Measurements from ENCODE around the gene PON3. TPM values are rescaled to one million over a fixed set of nuclear protein-coding genes. Genes with fewer than 3 reads are reported as not detected.

The PON3 gene
- total and polyA plus RNA-seq, 2 of the 4 experiments (the other 2 are of a cell fraction): not detected

DNA sequence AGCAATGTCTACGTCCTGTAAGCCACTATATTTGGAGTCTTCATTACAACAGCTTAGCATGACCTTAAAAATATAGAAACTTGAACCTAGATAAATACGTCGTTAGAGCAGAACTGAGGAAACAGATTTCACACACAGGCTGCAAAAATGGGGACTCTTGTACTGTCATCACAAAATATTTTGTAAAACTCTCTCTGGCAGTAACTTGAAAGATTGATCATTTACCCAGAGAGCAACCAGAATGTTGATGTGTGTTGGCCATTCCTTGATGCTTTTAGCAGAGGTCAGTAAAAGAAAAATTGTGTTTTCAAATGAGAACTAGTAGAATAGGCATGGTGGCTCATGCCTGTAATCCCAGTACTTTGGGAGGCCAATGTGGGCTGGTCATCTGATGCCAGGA, 57.3 kb downstream of the PON3 start:
- Histone ChIP-seq H3K4me2 (ENCODE audit: low read depth, low read length) (no peak overlapping the region), H4K91ac (ENCODE audit: insufficient read depth, low read depth, low read length) (no peak overlapping the region), H3K4me1 (ENCODE audit: control insufficient read depth, insufficient read depth, low read length) (no peaks in the 10 kb centered on the region), H3K23ac (ENCODE audit: low read depth, low read length) (no peak overlapping the region), H2BK15ac (ENCODE audit: low read depth, low read length) (no peak overlapping the region), H4K20me1 (ENCODE audit: insufficient read depth, low read length) (no peaks in the 10 kb centered on the region), H3K27me3 (ENCODE audit: control insufficient read depth, insufficient read depth, low read length) (no peaks in the 10 kb centered on the region), H3K4me3 (ENCODE audit: insufficient read depth, low read depth, low read length) (no peak overlapping the region), H3K9me1 (ENCODE audit: insufficient read depth, low read length) (no peaks in the 10 kb centered on the region), H4K8ac (ENCODE audit: low read depth in 2 of 2, low read length in 2 of 2) (no peak overlapping the region), H3K56ac (ENCODE audit: extremely low read depth, insufficient read depth, low read length) (no peak overlapping the region), H2AFZ (replicated peaks; ENCODE audit: low read length, poor library complexity) (no peak overlapping the region), H3K4ac (ENCODE audit: low read depth, low read length) (no peak overlapping the region), H4K5ac (ENCODE audit: low read depth, low read length) (no peak overlapping the region), H3K18ac (ENCODE audit: low read depth, low read length) (no peak overlapping the region), H3K9me3 (ENCODE audit: control insufficient read depth, insufficient read depth, low read length) (no peaks in the 10 kb centered on the region), H3K79me1 (ENCODE audit: low read depth in 1 of 2, low read length in 2 of 2) (no peaks in the 10 kb centered on the region), H3K9ac (ENCODE audit: low read depth, low read length) (no peak overlapping the region), H3K27ac (ENCODE audit: insufficient read depth, low read length) (no peak overlapping the region), H3K36me3 (ENCODE audit: control insufficient read depth, insufficient read depth, low read length) (no peaks in the 10 kb centered on the region), H3K14ac (replicated peaks; ENCODE audit: low read depth, low read length) (no peak overlapping the region), H2BK5ac (ENCODE audit: low read depth, low read length, poor library complexity, severe bottlenecking) (no peak overlapping the region), H2BK20ac (ENCODE audit: low read depth, low read length) (no peak overlapping the region), H2AK5ac (ENCODE audit: low read depth, low read length) (no peak overlapping the region), H2BK120ac (ENCODE audit: low read depth, low read length) (no peak overlapping the region), H2AK9ac (replicated peaks; ENCODE audit: low read depth, low read length, poor library complexity) (no peak overlapping the region)
- BruUV-seq (replicated peaks): no TSS peak
- ChIA-PET POLR2A (ENCODE audit: unreplicated experiment) (no interaction called here), CTCF (no interaction called here)
- intact Hi-C loops (cut with micrococcal nuclease) (no loop called here), in situ Hi-C loops (cut with MboI; ENCODE audit: low sequenced_read_pairs) (no loop called here), dilution Hi-C loops (cut with HindIII; ENCODE audit: low sequenced_read_pairs, unreplicated experiment) (no loop called here)
- no peak for ATAC-seq (ENCODE audit: low read depth)
- no CpG with 5 or more reads among the region's 3 CpGs for WGBS, 2 experiments (ENCODE audit: extremely low coverage in 2 of 2, insufficient read length in 1 of 2)
- no peak for DNase-seq
- TF ChIP-seq CHD1 (IDR thresholded peaks at IDR 0.05; ENCODE audit: low read depth, low read length) (no peak), RCOR1 (IDR thresholded peaks at IDR 0.05; ENCODE audit: insufficient replicate concordance, low read length) (no peak), NFE2L2 (IDR thresholded peaks at IDR 0.05; ENCODE audit: low read depth, low read length) (no peak), CEBPB (IDR thresholded peaks at IDR 0.05; ENCODE audit: low read depth, low read length) (no peak), MXI1 (IDR thresholded peaks at IDR 0.05; ENCODE audit: borderline replicate concordance, low read depth, low read length) (no peak), RAD21 (IDR thresholded peaks at IDR 0.05; ENCODE audit: low read length) (no peak), MAFK (IDR thresholded peaks at IDR 0.05; ENCODE audit: low read depth, low read length) (no peak), BHLHE40 (IDR thresholded peaks at IDR 0.05; ENCODE audit: low read depth, low read length) (no peak), SMC3 (IDR thresholded peaks at IDR 0.05; ENCODE audit: low read depth, low read length) (no peak), FOS (IDR thresholded peaks at IDR 0.05; ENCODE audit: low read depth, low read length) (no peak), POLR2A (IDR thresholded peaks at IDR 0.05; ENCODE audit: low read depth, low read length) (no peak)
- TF ChIP-seq, protein P1, sequence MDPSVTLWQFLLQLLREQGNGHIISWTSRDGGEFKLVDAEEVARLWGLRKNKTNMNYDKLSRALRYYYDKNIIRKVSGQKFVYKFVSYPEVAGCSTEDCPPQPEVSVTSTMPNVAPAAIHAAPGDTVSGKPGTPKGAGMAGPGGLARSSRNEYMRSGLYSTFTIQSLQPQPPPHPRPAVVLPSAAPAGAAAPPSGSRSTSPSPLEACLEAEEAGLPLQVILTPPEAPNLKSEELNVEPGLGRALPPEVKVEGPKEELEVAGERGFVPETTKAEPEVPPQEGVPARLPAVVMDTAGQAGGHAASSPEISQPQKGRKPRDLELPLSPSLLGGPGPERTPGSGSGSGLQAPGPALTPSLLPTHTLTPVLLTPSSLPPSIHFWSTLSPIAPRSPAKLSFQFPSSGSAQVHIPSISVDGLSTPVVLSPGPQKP (IDR thresholded peaks at IDR 0.05; ENCODE audit: borderline replicate concordance, low read depth, low read length): no peak
- TF ChIP-seq, protein P2, sequence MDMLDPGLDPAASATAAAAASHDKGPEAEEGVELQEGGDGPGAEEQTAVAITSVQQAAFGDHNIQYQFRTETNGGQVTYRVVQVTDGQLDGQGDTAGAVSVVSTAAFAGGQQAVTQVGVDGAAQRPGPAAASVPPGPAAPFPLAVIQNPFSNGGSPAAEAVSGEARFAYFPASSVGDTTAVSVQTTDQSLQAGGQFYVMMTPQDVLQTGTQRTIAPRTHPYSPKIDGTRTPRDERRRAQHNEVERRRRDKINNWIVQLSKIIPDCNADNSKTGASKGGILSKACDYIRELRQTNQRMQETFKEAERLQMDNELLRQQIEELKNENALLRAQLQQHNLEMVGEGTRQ (IDR thresholded peaks at IDR 0.05; ENCODE audit: low read depth, low read length): no peak
- TF ChIP-seq, protein P3, sequence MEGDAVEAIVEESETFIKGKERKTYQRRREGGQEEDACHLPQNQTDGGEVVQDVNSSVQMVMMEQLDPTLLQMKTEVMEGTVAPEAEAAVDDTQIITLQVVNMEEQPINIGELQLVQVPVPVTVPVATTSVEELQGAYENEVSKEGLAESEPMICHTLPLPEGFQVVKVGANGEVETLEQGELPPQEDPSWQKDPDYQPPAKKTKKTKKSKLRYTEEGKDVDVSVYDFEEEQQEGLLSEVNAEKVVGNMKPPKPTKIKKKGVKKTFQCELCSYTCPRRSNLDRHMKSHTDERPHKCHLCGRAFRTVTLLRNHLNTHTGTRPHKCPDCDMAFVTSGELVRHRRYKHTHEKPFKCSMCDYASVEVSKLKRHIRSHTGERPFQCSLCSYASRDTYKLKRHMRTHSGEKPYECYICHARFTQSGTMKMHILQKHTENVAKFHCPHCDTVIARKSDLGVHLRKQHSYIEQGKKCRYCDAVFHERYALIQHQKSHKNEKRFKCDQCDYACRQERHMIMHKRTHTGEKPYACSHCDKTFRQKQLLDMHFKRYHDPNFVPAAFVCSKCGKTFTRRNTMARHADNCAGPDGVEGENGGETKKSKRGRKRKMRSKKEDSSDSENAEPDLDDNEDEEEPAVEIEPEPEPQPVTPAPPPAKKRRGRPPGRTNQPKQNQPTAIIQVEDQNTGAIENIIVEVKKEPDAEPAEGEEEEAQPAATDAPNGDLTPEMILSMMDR (conservative IDR thresholded peaks at IDR 0.05; ENCODE audit: low read depth, low read length): no peak

Data from IMR-90 (cell line).